Right lobe of liver (tissue), 4 donors: ENCODE results near the gene VPS52.

ENCODE experiments used
- CTCF ChIP-seq, 4 donors: fragments of 200-600 bp in 3 of 4; fragments of 450-650 bp in 1 of 4; IDR thresholded peaks; one replicate each; pipeline versions ENCODE4 v1.5.1 to v1.8.0; 2016 to 2022; ENCODE audit warnings: antibody characterized with exemption in 4 of 4, mild to moderate bottlenecking in 2 of 4
- POLR2A ChIP-seq: fragments of 450-650 bp; IDR thresholded peaks from one replicate; pipeline ENCODE4 v1.6.1; 2017; ENCODE audit warnings: antibody characterized with exemption, mild to moderate bottlenecking
- donor health status: DM: no; HTN: no; CAD: no.
- donor health status: DM: no; HTN: no; CAD: no.
- donor health status: DM: no; HTN: yes; CAD: no.

GRCh38 chr6:33312361-33313104 lies 40.9 kb upstream of the VPS52 start:
- TF ChIP-seq CTCF (IDR thresholded peaks at IDR 0.05) (no peak), POLR2A (no peak)
